ENCODE measurements around the gene ANKRD40CL.

ANKRD40CL gene

DNA sequence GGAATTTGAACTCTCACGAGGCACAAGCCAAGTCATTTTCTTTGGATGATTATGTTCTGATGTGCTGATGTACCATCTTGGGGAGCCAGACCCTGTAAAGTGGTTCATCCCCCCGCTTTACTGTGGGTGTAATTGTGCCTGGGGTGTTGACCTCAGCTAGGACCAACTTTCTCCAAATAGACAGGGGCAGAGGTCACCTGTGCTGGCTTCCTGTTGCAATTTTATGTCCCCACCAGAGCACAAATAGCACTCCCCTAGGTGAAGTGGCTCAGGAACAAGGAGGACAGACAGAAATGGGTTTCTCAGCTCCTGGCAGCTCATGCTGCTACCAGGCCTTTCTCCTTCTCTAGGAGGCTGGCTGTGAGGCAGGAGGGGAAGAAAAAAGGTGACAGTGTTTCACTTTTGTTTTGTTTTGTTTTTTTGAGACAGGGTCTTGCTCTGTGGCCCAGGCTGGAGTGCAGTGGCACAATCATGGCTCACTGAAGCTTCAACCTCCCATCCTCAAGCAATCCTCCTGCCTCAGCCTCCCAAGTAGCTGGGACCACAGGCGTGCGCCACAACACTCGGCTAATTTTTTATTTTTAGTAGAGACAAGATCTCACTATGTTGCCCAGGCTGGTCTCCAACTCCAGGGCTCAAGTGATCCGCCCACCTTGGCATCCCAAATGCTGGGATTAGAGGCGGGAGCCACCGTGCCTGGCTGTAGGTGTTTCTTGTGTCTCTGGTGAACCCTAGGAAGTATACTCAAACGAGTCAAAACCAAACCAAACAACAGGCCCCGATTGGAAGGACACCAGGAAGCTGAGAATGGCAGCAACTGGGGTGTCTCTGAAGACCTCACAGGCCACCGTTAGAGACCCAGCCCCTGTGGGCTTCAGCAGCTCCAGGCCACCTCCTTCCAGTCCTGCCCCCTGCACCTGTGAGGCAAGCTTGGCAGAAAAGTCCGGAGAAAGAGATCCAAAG, 35.6 kb upstream of the ANKRD40CL start:
- peaks cover 3% of the 10 kb centered on the region for H3K4me1 ChIP-seq (ENCODE audit: control insufficient read depth, insufficient read depth, low read length)
- H3K9me3 ChIP-seq (ENCODE audit: control insufficient read depth, insufficient read depth, low read length): no peaks in the 10 kb centered on the region
- H3K27me3 ChIP-seq (ENCODE audit: control insufficient read depth, insufficient read depth, low read length): no peaks in the 10 kb centered on the region
- H3K36me3 ChIP-seq (ENCODE audit: control insufficient read depth, insufficient read depth, low read length): no peaks in the 10 kb centered on the region
- H3K9ac ChIP-seq (ENCODE audit: low read depth, low read length): no peak overlapping the region
- H3K4me3 ChIP-seq (ENCODE audit: low read depth, low read length): no peak overlapping the region

DNA sequence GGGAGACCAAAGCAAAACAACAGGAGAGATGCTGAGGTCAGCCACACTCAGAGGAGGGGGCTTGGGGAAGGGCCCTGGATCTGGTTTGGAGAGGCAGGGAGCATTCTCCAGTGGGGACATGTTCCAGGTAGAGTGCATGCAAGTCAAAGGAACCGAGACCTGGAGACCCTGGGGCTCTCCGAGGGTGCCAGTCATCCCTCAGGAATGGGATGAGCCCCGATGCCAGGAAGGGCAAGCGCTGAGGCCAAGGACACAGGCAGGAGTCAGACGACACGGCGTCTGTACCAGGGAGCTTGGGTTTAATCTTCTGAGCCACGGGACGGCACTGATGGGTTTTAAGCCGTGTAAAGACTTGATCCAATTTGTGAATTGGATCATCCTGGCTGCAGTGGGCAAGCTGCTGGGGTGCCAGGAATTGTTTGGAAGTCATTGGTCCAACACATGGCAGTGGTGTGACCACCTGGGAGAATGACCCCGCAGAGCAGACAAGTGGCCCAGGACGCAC, 32.9 kb upstream of the ANKRD40CL start:
- H3K4me1 ChIP-seq (ENCODE audit: control insufficient read depth, insufficient read depth, low read length): peaks cover 3% of the 10 kb centered on the region
- no peaks in the 10 kb centered on the region for H3K36me3 ChIP-seq (ENCODE audit: control insufficient read depth, insufficient read depth, low read length)
- H3K4me3 ChIP-seq (ENCODE audit: low read depth, low read length): no peak overlapping the region
- no peaks in the 10 kb centered on the region for H3K9me3 ChIP-seq (ENCODE audit: control insufficient read depth, insufficient read depth, low read length)
- H3K27me3 ChIP-seq (ENCODE audit: control insufficient read depth, insufficient read depth, low read length): no peaks in the 10 kb centered on the region
- no peak overlapping the region for H3K9ac ChIP-seq (ENCODE audit: low read depth, low read length)

DNA sequence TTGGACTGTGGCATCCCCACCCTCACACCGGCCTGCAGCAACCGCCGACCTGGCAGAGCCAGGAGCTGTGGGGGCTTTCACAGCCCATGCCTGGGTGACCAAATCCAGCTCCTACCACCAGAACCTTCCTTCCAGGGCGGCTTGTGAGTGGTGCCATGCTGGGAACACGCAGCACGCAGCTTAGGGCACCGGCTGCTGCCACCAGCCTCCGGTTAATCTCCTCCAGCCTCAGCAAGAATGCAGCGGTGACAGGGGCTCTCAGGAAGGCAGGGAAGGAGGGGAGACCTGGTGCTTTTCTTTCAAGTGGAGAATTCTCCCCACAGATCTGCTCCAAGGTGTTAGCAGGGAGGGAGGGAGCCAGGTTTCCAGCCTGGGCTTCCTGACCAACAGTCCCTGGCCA, 32.3 kb upstream of the ANKRD40CL start:
- Histone ChIP-seq H3K4me1 (ENCODE audit: control insufficient read depth, insufficient read depth, low read length) (peaks cover 3% of the 10 kb centered on the region), H3K9me3 (ENCODE audit: control insufficient read depth, insufficient read depth, low read length) (no peaks in the 10 kb centered on the region), H3K36me3 (ENCODE audit: control insufficient read depth, insufficient read depth, low read length) (no peaks in the 10 kb centered on the region), H3K9ac (ENCODE audit: low read depth, low read length) (no peak overlapping the region), H3K27me3 (ENCODE audit: control insufficient read depth, insufficient read depth, low read length) (no peaks in the 10 kb centered on the region), H3K4me3 (ENCODE audit: low read depth, low read length) (no peak overlapping the region)

DNA sequence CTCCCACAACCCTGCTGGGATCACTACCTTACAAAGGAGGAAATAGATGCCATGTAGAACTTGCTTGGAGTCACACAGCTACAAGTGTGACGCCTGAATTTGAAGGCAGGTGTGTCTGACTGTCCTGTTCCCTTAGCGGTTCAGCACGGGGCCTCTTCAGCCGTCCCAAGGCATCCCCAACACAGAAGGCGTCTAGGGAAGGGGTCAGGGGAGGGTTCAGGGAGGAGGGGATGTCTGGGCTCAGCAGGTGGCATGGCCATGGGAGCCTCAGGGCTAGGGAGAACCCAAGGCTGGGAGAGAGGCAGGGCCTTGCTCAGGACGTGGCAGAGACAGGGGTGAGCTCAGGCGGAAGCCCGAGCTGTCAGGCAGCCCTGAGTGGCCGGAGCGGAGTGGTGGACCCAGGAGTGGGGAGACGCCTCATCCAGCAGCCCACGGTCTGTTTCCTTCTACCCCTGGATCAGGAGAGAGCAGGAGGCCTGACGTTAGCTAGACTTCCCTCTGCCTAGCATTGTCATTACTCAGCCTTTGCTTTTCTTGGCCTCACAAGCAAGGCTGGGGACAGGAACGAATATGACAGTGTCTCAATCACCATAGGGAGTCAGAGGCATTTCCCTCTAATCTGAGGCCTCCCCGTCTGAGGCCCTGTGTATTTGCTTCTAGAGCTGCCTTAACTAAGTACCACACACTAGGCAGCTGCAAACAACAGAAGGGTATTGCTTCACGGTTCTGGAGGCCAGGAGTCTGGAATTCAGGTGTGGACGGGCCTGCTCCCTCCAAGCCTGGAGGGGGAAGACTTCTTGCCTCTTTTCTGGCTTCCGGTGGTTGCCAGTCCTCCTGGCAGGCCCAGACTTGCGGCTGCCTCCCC, 31.3 kb upstream of the ANKRD40CL start:
- Histone ChIP-seq H3K9me3 (ENCODE audit: control insufficient read depth, insufficient read depth, low read length) (no peaks in the 10 kb centered on the region), H3K4me3 (ENCODE audit: low read depth, low read length) (no peak overlapping the region), H3K4me1 (ENCODE audit: control insufficient read depth, insufficient read depth, low read length) (peaks cover 3% of the 10 kb centered on the region), H3K9ac (ENCODE audit: low read depth, low read length) (no peak overlapping the region), H3K36me3 (ENCODE audit: control insufficient read depth, insufficient read depth, low read length) (no peaks in the 10 kb centered on the region), H3K27me3 (ENCODE audit: control insufficient read depth, insufficient read depth, low read length) (no peaks in the 10 kb centered on the region)

DNA sequence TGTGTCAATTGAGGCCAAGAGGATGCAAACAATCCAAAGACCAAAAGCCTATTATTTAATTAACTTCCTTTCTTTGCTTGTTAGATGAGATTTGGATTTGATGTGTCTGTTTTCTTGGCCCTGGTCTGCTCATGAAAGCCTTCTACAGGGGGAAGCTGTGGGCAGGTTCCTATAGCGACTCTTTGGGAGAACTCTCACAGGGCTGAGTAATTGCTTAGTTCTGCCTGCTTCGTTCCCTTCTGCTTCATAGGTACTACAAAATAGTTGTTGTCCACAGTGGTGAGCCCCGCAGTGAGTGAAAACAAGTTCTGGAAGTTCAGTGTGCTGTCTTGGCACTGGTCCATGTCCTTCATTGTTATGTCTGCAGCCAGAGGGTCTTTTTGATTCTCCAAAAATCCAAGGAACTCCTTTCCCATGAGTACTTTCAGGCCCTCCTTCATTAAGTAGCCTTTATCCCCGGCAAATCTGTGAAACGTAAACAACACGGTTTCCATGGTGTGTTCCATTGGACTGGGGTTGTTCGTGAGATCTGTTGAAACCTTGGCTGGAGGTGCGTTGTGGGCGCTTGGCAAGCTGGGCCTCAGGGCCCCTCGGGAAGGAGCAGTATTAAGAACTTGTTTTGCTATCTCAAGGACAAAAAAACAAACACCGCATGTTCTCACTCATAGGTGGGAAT, 30.0 kb upstream of the ANKRD40CL start:
- no peaks in the 10 kb centered on the region for H3K36me3 ChIP-seq (ENCODE audit: control insufficient read depth, insufficient read depth, low read length)
- H3K9ac ChIP-seq (ENCODE audit: low read depth, low read length): no peak overlapping the region
- no peaks in the 10 kb centered on the region for H3K27me3 ChIP-seq (ENCODE audit: control insufficient read depth, insufficient read depth, low read length)
- no peak overlapping the region for H3K4me3 ChIP-seq (ENCODE audit: low read depth, low read length)
- H3K4me1 ChIP-seq (ENCODE audit: control insufficient read depth, insufficient read depth, low read length): peaks cover 3% of the 10 kb centered on the region
- no peaks in the 10 kb centered on the region for H3K9me3 ChIP-seq (ENCODE audit: control insufficient read depth, insufficient read depth, low read length)

DNA sequence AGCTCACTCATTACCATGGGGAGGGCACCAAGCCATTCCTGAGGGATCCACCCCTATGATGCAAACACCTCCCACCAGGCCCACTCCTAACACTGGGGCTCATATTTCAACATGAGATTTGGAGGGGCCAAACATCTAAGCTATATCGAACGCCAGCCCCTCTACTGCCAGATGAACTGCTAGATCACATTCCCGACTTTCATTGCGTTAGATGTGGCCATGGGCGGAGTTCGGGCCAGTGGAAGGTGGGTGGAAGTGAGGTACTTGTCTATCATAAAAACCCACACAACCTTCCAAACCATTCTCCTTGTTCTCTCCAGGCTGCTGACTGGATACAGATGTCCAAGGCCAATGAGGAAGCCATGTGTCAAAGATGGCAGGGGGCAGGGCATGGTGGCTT, 27.0 kb upstream of the ANKRD40CL start:
- Histone ChIP-seq H3K4me1 (ENCODE audit: control insufficient read depth, insufficient read depth, low read length) (peaks cover 3% of the 10 kb centered on the region), H3K27me3 (ENCODE audit: control insufficient read depth, insufficient read depth, low read length) (no peaks in the 10 kb centered on the region), H3K9ac (ENCODE audit: low read depth, low read length) (no peak overlapping the region), H3K36me3 (ENCODE audit: control insufficient read depth, insufficient read depth, low read length) (no peaks in the 10 kb centered on the region), H3K9me3 (ENCODE audit: control insufficient read depth, insufficient read depth, low read length) (no peaks in the 10 kb centered on the region), H3K4me3 (ENCODE audit: low read depth, low read length) (no peak overlapping the region)

DNA sequence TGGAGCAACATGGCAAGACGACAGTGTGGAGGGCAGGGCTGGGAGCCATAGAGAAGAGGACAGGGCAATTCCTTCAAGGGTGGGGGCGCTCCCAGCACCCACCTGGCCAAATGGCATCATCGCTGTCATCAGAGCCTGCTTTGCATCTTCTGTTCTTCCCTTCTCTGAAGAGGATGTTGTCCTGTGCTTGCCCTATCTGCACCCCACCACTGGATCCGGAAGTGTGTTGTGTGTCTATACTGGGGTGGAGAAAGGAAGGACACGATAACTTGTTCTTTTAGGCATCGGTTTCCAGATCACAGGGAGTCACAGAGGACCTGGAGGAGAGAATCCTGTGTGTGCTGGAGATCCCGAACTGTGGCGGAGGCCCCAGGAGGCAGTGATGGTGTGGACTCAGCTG, 25.7 kb upstream of the ANKRD40CL start:
- H3K36me3 ChIP-seq (ENCODE audit: control insufficient read depth, insufficient read depth, low read length): no peaks in the 10 kb centered on the region
- H3K9ac ChIP-seq (ENCODE audit: low read depth, low read length): no peak overlapping the region
- H3K27me3 ChIP-seq (ENCODE audit: control insufficient read depth, insufficient read depth, low read length): no peaks in the 10 kb centered on the region
- no peak overlapping the region for H3K4me3 ChIP-seq (ENCODE audit: low read depth, low read length)
- H3K9me3 ChIP-seq (ENCODE audit: control insufficient read depth, insufficient read depth, low read length): no peaks in the 10 kb centered on the region
- no peaks in the 10 kb centered on the region for H3K4me1 ChIP-seq (ENCODE audit: control insufficient read depth, insufficient read depth, low read length)

DNA sequence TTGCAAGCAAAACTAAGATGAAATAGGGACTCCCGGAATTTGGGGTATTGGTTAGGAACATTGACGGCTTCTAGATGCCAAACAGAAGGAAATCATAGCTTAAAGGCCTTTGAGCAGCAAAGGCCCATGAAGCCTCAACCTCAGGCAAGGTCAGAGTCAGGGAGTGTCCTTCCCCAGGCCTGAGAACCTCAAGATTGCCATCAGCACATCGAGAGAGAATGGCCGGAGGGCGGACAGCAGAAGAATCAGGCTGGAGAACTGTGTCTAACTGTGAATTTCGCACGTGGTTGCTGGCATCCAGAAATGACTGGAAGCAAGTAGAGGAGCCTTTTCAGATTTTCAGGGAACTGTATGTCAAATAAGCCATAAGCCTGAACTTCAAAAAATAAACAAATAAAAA, 24.8 kb upstream of the ANKRD40CL start:
- H3K9ac ChIP-seq (ENCODE audit: low read depth, low read length): no peak overlapping the region
- no peak overlapping the region for H3K4me3 ChIP-seq (ENCODE audit: low read depth, low read length)
- H3K4me1 ChIP-seq (ENCODE audit: control insufficient read depth, insufficient read depth, low read length): no peaks in the 10 kb centered on the region
- no peaks in the 10 kb centered on the region for H3K36me3 ChIP-seq (ENCODE audit: control insufficient read depth, insufficient read depth, low read length)
- H3K27me3 ChIP-seq (ENCODE audit: control insufficient read depth, insufficient read depth, low read length): no peaks in the 10 kb centered on the region
- H3K9me3 ChIP-seq (ENCODE audit: control insufficient read depth, insufficient read depth, low read length): no peaks in the 10 kb centered on the region

DNA sequence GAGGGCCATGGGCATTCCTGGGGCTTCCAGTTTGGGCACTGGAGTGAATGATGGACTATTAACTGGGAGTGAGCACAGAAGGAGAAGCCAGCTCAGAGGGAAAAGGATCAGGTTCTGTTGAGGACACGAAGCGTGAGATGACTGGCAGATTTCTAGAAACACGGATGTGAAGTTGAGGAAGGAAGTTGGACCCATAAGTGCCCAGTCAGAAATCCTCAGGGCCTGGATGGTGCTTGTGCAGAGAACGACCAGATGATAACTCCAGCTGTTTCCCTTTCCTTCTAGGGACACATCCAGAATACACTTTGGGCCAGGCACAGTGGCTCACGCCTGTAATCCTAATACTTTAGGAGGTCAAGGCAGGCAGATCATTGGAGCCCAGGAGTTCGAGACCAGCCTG, 23.3 kb upstream of the ANKRD40CL start:
- Histone ChIP-seq H3K36me3 (ENCODE audit: control insufficient read depth, insufficient read depth, low read length) (no peaks in the 10 kb centered on the region), H3K4me1 (ENCODE audit: control insufficient read depth, insufficient read depth, low read length) (no peaks in the 10 kb centered on the region), H3K9ac (ENCODE audit: low read depth, low read length) (no peak overlapping the region), H3K4me3 (ENCODE audit: low read depth, low read length) (no peak overlapping the region), H3K9me3 (ENCODE audit: control insufficient read depth, insufficient read depth, low read length) (no peaks in the 10 kb centered on the region), H3K27me3 (ENCODE audit: control insufficient read depth, insufficient read depth, low read length) (no peaks in the 10 kb centered on the region)

DNA sequence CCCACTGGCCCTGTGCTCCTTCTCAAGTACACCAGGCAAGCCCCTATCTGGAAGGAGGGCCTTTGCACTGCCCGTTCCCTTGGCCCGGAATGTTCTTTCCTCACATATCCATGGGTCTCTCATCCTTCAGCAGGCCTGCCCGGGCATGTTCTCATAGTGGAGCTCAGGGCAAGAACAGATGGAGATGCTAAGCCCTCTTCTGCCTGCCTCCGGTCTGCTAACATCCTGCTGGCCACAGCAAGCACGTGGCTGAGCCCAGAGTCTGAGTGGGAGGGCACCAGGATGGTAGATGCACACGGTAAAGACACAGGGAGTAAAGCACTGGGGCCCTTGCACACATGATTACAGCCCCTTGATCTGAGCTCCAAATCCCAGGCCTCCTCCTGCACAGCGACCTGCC, 19.8 kb upstream of the ANKRD40CL start:
- Histone ChIP-seq H3K9ac (ENCODE audit: low read depth, low read length) (no peak overlapping the region), H3K4me1 (ENCODE audit: control insufficient read depth, insufficient read depth, low read length) (no peaks in the 10 kb centered on the region), H3K36me3 (ENCODE audit: control insufficient read depth, insufficient read depth, low read length) (no peaks in the 10 kb centered on the region), H3K4me3 (ENCODE audit: low read depth, low read length) (no peak overlapping the region), H3K27me3 (ENCODE audit: control insufficient read depth, insufficient read depth, low read length) (no peaks in the 10 kb centered on the region), H3K9me3 (ENCODE audit: control insufficient read depth, insufficient read depth, low read length) (no peaks in the 10 kb centered on the region)

DNA sequence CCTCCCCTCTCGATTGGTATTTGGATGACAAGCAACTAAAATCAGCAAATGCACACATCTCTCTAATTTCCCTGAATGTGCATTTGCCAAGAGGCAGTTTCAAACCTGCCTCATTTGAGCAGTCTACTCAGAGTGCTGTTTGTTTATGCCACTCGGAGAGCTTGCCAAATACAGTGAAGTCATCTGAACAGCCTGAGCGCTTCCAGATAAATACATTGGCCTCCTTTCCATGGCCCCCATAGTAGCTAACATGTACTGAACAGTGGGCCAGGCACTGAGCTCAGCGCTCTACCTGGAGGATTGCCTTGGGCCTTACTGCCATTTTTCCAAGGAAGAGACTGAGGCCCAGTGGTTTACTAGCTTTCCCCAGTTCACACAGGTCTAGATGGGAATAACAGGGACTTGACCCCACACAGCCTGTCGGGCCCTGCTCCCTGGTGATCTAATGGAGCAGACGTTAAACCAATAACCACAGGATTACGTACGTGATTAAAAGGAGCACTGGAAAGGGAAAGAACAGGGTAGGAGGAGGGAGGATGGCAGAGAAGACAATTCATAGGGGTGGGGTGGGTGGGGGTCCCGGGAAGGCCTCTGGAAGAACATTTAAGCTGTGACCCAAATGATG, 18.7 kb upstream of the ANKRD40CL start:
- no peaks in the 10 kb centered on the region for H3K36me3 ChIP-seq (ENCODE audit: control insufficient read depth, insufficient read depth, low read length)
- H3K27me3 ChIP-seq (ENCODE audit: control insufficient read depth, insufficient read depth, low read length): no peaks in the 10 kb centered on the region
- no peaks in the 10 kb centered on the region for H3K4me1 ChIP-seq (ENCODE audit: control insufficient read depth, insufficient read depth, low read length)
- no peaks in the 10 kb centered on the region for H3K9me3 ChIP-seq (ENCODE audit: control insufficient read depth, insufficient read depth, low read length)
- H3K4me3 ChIP-seq (ENCODE audit: low read depth, low read length): no peak overlapping the region
- no peak overlapping the region for H3K9ac ChIP-seq (ENCODE audit: low read depth, low read length)
